Measurements from ENCODE around the gene SDS.

DNA sequence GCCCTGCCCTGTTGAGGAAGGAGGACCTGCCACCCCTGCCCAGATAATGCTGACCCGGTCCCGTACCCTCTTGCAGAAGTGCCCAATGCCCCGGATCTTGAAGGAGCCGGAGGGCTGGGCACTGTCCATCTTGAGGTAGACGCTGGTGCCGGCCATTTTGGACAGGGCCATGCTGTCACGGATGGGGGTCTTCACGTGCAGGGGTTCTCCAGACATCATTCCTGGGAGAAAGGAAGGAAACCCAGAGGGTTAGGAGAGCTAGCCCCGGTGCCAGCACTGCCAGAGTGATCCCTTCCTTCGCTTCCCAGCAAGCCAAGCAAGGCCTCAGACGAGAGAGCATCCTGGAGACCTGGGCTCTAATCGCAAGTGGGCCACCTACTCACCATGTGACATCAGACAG is 4.2 kb downstream of the SDS start:
- TF ChIP-seq, protein P1, sequence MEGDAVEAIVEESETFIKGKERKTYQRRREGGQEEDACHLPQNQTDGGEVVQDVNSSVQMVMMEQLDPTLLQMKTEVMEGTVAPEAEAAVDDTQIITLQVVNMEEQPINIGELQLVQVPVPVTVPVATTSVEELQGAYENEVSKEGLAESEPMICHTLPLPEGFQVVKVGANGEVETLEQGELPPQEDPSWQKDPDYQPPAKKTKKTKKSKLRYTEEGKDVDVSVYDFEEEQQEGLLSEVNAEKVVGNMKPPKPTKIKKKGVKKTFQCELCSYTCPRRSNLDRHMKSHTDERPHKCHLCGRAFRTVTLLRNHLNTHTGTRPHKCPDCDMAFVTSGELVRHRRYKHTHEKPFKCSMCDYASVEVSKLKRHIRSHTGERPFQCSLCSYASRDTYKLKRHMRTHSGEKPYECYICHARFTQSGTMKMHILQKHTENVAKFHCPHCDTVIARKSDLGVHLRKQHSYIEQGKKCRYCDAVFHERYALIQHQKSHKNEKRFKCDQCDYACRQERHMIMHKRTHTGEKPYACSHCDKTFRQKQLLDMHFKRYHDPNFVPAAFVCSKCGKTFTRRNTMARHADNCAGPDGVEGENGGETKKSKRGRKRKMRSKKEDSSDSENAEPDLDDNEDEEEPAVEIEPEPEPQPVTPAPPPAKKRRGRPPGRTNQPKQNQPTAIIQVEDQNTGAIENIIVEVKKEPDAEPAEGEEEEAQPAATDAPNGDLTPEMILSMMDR (IDR thresholded peaks at IDR 0.05; ENCODE audit: low read length), result no peak
- no peak for TF ChIP-seq EZH2 (IDR thresholded peaks at IDR 0.05; ENCODE audit: borderline replicate concordance, low read length)
